Prostate gland (tissue), 2 donors: ENCODE results near the gene ZNF24.

ENCODE experiments used
- POLR2A ChIP-seq: fragments of 450-650 bp; IDR thresholded peaks from one replicate; pipeline ENCODE4 v1.6.1; 2016; ENCODE audit warnings: antibody characterized with exemption, mild to moderate bottlenecking
- POLR2AphosphoS5 ChIP-seq: sonication (generic); formaldehyde crosslinking; IDR thresholded peaks from one replicate; pipeline ENCODE4 v1.6.1; 2017; ENCODE audit warnings: antibody characterized with exemption
- TF ChIP-seq, protein P1 (sequence below), 4 experiments: fragments of 200-600 bp in 2 of 4; fragments of 450-650 bp in 2 of 4; sonication (generic) in 2 of 4; IDR thresholded peaks; 1 replicate in 3 of 4; 2 replicates in 1 of 4; pipeline ENCODE4 v1.5.1; 2016 to 2019; ENCODE audit warnings: antibody characterized with exemption in 4 of 4, mild to moderate bottlenecking in 2 of 4, moderate library complexity in 2 of 4

DNA sequence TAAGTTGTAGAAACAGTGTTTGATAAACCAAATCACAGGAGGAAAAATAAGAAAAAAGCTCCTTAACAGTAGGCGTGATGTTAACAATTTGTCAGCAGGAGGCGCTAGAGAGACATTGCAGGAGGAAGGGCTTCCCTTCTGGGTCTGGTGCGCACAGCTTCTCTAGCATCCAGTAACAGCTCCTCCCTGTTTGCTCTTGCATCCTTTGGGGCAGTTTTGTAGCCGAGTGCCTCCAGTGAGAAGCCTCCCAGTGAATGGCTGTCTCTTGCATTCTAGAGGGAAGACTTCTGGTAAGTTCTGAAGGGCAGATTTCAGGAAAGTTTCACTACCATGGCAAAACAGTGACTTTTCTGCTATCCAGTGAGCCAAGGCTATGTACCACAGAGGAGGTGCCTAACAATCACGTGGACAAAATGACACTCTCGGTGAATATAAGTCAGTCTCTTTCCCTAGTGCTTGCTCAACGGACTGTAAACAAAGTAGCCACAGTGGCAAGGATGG lies 42.4 kb upstream of the ZNF24 start:
- TF ChIP-seq, protein P1, sequence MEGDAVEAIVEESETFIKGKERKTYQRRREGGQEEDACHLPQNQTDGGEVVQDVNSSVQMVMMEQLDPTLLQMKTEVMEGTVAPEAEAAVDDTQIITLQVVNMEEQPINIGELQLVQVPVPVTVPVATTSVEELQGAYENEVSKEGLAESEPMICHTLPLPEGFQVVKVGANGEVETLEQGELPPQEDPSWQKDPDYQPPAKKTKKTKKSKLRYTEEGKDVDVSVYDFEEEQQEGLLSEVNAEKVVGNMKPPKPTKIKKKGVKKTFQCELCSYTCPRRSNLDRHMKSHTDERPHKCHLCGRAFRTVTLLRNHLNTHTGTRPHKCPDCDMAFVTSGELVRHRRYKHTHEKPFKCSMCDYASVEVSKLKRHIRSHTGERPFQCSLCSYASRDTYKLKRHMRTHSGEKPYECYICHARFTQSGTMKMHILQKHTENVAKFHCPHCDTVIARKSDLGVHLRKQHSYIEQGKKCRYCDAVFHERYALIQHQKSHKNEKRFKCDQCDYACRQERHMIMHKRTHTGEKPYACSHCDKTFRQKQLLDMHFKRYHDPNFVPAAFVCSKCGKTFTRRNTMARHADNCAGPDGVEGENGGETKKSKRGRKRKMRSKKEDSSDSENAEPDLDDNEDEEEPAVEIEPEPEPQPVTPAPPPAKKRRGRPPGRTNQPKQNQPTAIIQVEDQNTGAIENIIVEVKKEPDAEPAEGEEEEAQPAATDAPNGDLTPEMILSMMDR (IDR thresholded peaks at IDR 0.05), result peak; percentile 37 to 76 (median 66)
- TF ChIP-seq POLR2A, result no peak
- TF ChIP-seq POLR2AphosphoS5, result no peak
